IPS-20b (cell line): Measurements from ENCODE around the gene SPATC1L.
A peak's percentile ranks its signal among the peaks of the same experiment; 100 is the strongest.
"Not testable (repeated sequence)": the region's sequence is repeated elsewhere in the genome, so short reads cannot be mapped to it uniquely, and the experiment has no call there.

Experiments used
- H3K27ac ChIP-seq: one replicate; pipeline ENCODE4 v1.5.1; 2013; ENCODE audit warnings: low read length
- H3K27me3 ChIP-seq: 2 replicates; pipeline ENCODE4 v1.6.1; 2013; ENCODE audit warnings: mild to moderate bottlenecking, low read length, inconsistent platforms; ENCODE audit not compliant: insufficient read depth
- H3K36me3 ChIP-seq: 2 replicates; pipeline ENCODE4 v1.6.1; 2013; ENCODE audit warnings: low read depth, mild to moderate bottlenecking, inconsistent platforms, low read length, moderate library complexity; ENCODE audit not compliant: insufficient read depth
- H3K4me1 ChIP-seq: 2 replicates; pipeline ENCODE4 v1.6.1; 2013; ENCODE audit warnings: mild to moderate bottlenecking, control low read depth, inconsistent platforms, low read length, moderate library complexity; ENCODE audit not compliant: insufficient read depth
- H3K4me3 ChIP-seq: 2 replicates; pipeline ENCODE4 v1.5.1; 2013; ENCODE audit warnings: mild to moderate bottlenecking, low read length, inconsistent platforms
- H3K9ac ChIP-seq: 2 replicates; pipeline ENCODE4 v1.6.1; 2013; ENCODE audit warnings: low read depth, mild to moderate bottlenecking, inconsistent platforms, low read length, moderate library complexity
- H3K9me3 ChIP-seq: 2 replicates; pipeline ENCODE4 v1.6.1; 2013; ENCODE audit warnings: mild to moderate bottlenecking, low read depth, low read length, inconsistent platforms; ENCODE audit not compliant: insufficient read depth

The SPATC1L gene

DNA sequence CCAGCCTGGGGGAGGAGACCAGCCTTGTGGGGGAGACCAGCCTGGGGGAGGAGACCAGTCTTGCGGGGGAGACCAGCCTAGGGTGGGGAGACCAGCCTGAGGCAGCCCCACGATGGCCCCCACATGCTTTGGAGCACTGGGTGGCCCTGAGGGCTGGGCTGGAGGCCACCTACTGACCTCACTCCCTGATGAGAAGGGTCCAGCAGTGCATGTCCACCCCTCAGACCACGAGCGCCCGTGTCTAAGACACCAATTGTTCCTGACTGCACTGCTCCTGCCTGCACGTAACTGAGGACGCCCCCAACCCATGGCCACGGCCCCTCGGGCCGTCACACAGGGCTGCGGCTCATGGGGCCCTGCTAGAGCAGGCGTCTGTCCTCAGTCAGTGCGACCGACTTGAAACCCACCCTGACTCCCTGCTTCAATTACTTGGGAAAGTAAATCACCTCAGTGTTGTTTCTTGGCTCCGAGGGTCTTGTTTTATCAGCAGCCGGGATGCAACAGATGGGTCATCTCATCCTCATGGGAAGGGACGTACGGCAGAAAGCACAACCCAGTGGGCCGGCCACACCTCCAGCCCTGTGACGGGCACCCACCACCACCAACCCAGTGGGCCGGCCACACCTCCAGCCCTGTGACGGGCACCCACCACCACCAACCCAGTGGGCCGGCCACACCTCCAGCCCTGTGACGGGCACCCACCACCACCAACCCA is at the start of gene SPATC1L:
SPATC1L (minus strand) TSS at position 550 of the 715 bp plus-strand sequence. CDS start 1,643 bp downstream, outside the sequence.
- Histone ChIP-seq H3K9ac (peak within 1 kb of the TSS; percentile 83), H3K9me3 (no peaks in the 10 kb centered on the region), H3K27ac (peak within 1 kb of the TSS; percentile 64), H3K36me3 (peaks cover 15% of the 10 kb centered on the region; the same call in 1 of the 2 replicates), H3K4me3 (peak within 1 kb of the TSS; percentile 89), H3K4me1 (peaks cover 17% of the 10 kb centered on the region), H3K27me3 (no peaks in the 10 kb centered on the region)

DNA sequence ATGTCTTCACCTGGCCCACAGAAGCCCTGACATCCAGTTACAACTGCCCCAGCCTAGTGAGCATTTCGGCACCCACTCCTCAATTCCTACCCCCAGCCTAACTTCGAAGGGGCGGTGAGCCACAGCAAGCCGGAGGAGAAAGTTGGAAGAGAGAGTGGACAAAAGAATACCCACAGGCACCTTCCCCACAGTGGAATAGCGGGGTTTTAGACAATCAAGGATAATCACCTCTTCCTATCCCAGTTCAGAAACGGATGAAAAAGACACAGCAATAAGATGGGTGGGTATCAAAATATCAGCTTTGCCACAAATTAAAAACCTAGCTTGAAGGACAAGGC is 45.6 kb upstream of the SPATC1L start:
- H3K27ac ChIP-seq, result no peak overlapping the region
- peaks cover 6% of the 10 kb centered on the region; the same call in 1 of the 2 replicates for H3K27me3 ChIP-seq
- H3K36me3 ChIP-seq, result peaks cover 58% of the 10 kb centered on the region
- H3K9ac ChIP-seq, result peak overlapping the region; percentile 72; the same call in 1 of the 2 replicates
- peaks cover 7% of the 10 kb centered on the region; the same call in 1 of the 2 replicates for H3K4me1 ChIP-seq
- H3K9me3 ChIP-seq, result peaks cover 28% of the 10 kb centered on the region
- H3K4me3 ChIP-seq, result peak overlapping the region; percentile 68

DNA sequence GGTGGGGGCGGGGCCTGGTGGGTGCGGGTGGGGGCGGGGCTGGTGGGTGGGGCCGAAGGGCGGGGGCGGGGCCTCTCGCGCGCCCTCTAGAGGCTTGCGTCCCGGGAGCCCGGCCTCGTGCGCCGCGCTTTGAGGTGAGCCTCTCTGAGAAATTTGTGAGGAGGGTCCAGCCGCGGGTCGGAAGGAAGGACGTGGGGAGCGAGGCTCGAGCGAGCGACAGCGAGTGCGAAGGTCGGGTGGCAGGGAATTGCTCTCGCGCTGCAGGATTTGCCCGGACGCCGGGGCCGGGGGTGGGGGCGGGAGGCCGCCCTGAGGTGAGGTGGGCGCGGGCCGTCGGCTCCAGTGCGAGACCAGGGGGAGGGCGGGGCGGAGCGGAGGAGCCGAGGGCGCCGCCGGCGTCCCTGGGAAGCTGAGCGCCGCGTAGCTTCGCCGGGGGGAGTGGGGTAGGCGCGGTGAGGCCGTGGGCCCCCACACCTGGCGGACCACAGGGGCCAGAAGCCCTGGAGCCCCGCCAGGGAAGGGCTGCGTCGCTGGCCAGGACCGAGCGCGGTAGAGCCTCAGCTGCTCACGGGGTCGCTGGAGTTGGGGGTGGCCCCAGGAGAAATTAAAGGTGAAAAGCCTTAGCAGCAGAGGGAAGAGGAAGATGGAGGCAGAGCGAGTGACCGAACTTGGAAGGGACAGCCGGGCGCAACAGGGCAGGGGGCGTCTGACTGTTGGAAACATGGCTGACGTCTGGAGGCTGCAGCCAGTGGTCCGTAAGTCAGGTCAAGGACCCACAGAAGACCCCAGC is 45.1 kb upstream of the SPATC1L start:
- Histone ChIP-seq H3K4me1 (peaks cover 7% of the 10 kb centered on the region; the same call in 1 of the 2 replicates), H3K4me3 (peak overlapping the region; percentile 68), H3K27me3 (peaks cover 6% of the 10 kb centered on the region; the same call in 1 of the 2 replicates), H3K9me3 (peaks cover 28% of the 10 kb centered on the region), H3K36me3 (peaks cover 53% of the 10 kb centered on the region), H3K9ac (peak overlapping the region; percentile 72; the same call in 1 of the 2 replicates), H3K27ac (no peak overlapping the region)

DNA sequence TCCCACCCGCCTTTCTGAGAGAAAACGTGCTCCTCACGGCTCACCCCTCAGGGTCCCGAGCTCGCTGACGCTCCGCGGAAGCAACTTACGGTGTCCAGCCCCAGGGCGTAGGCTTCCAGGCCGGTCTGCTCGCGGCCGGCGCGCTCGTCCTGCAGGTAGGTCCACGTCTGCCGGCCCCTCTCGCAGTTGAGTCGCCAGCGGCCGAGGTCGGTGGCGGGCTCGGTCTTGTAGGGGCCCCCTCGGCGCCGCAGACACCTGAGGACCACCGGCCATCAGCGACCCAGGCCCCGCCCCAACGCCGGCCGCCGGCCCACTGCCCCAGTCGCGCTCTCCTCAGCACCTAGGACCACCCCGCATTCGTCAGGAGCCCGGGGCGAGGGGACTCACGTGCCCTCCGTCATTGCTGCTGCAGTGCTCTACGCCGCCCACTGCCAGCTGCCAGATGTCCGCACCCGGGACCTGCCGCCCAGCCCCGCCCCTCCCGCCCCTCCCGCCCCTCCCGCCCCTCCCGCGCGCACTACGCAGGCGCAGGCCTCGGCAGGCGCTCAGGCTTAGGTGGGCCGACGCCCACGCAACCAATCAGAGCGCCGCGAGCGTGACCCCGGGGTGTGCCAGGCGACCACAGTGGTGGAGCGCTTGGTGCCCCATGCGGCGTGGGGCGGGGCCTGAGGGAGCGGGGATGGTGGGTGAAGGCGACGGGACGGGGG is 44.2 kb upstream of the SPATC1L start, which contains the start of gene LSS:
LSS (minus strand) TSS at position 430 of the 707 bp plus-strand sequence; CDS start at position 401, 29 bp downstream.
- H3K4me1 ChIP-seq, result peaks cover 7% of the 10 kb centered on the region; the same call in 1 of the 2 replicates
- peaks cover 6% of the 10 kb centered on the region; the same call in 1 of the 2 replicates for H3K27me3 ChIP-seq
- H3K9me3 ChIP-seq, result peaks cover 28% of the 10 kb centered on the region
- peak within 1 kb of the TSS; percentile 82 for H3K4me3 ChIP-seq
- H3K27ac ChIP-seq, result no peak within 1 kb of the TSS
- H3K9ac ChIP-seq, result peak within 1 kb of the TSS; percentile 80; the same call in 1 of the 2 replicates
- H3K36me3 ChIP-seq, result peaks cover 44% of the 10 kb centered on the region

DNA sequence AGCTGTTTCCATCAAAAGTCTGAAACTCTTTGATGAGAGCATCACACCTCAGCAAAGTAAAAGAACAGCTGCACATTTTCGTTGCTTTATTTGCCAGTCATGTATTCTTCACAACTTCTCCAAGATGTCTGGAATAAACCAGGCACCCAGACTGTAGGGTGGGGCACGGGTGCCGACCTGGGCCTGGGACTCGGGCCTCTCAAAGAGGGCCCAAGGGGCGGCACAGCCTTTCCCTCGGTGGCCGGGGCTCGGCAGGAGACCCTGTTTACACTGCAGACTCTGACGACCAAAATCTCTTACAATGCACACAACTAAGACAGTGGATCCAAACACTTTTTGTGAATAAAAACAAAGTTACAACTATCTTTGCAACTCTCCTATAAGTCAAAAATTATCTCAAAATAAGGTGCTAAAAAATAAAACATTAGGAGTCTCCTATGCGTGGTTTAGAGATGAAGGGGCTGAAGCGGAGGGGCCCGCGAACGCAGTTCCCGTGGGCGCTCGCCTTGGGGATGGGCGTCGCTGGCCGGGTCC is 43.6 kb upstream of the SPATC1L start:
- Histone ChIP-seq H3K27ac (no peak overlapping the region), H3K4me3 (peak overlapping the region; percentile 82), H3K9ac (peak overlapping the region; percentile 80; the same call in 1 of the 2 replicates), H3K9me3 (peaks cover 28% of the 10 kb centered on the region), H3K4me1 (peaks cover 7% of the 10 kb centered on the region; the same call in 1 of the 2 replicates), H3K36me3 (peaks cover 40% of the 10 kb centered on the region), H3K27me3 (peaks cover 6% of the 10 kb centered on the region; the same call in 1 of the 2 replicates)

DNA sequence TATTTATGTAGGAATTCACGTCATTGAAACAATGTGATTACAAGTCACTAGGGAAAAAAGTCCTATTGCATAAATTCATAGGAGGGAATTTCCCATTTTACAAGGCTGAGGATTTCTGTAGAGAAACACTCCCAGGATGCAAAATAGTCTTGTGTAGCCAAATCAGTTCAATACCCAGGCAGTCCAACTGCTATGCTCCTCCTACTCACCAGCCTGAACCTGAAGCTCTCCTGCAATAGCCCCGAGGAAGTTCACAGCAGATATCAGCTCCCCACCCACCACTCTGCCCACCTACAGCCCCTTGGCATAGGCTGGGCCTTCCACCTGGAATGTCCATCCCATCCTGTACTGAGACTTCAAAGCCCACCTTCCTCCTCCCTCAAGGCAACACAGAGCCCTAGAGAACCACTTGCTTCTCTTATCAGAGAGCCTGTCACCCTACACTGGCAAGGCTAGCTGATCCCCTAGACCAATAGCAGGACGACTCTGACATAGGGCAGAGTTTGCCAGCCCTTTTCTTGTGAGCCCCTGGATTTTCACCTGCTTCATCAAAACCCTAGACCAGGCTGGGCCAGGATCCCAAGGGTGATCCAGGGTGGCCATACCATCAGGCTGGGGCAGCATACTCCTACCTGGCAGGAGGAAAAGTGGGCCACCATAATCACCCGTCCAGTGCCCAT is 42.8 kb upstream of the SPATC1L start:
- Histone ChIP-seq H3K4me1 (peaks cover 7% of the 10 kb centered on the region; the same call in 1 of the 2 replicates), H3K9ac (peak overlapping the region; percentile 80; the same call in 1 of the 2 replicates), H3K27me3 (peaks cover 6% of the 10 kb centered on the region; the same call in 1 of the 2 replicates), H3K4me3 (peak overlapping the region; percentile 82), H3K27ac (no peak overlapping the region), H3K36me3 (peaks cover 40% of the 10 kb centered on the region), H3K9me3 (peaks cover 28% of the 10 kb centered on the region)

DNA sequence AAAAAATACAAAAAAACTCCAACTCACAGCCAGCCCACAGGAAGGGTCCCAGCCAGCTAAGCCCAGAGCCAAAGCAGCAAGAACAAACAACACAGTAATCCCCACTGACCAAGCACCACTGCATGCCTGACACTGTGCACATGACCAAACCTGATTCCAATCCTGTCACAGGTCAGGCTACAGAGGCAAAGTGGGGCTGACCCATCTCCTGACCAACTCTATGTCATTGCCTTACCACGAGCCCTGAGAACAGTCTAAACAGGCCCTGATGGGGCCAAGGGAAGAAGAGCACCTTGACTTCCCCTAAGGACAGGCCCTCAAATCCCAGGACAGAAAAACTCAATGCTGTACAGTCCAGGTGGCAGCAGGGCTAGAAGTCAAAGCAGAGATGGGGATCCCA is 41.9 kb upstream of the SPATC1L start:
- Histone ChIP-seq H3K36me3 (peaks cover 40% of the 10 kb centered on the region), H3K4me3 (peak overlapping the region; percentile 82; the same call in 1 of the 2 replicates), H3K9me3 (peaks cover 19% of the 10 kb centered on the region), H3K4me1 (peaks cover 7% of the 10 kb centered on the region; the same call in 1 of the 2 replicates), H3K9ac (no peak overlapping the region), H3K27ac (no peak overlapping the region), H3K27me3 (peaks cover 6% of the 10 kb centered on the region; the same call in 1 of the 2 replicates)

DNA sequence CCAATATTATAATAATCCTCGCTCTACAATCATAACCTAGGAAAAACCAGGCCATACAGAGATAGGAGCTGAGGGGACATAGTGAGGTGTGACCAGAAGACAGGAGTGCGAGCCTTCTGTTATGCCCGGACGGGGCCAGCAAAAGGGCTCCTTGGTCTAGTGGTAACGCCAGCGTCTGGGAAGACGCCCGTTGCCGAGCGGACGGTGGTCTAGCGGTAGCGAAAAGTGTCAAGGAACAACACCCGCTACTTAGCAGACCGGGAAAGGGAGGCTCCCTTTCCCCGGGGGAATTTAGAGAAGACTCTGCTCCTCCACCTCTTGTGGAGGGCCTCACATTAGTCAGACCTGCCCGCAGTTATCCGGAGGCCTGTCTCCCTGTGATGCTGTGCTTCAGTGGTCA is 39.4 kb upstream of the SPATC1L start:
- H3K27ac ChIP-seq, H3K4me1 ChIP-seq, H3K4me3 ChIP-seq, H3K9me3 ChIP-seq, H3K9ac ChIP-seq, H3K27me3 ChIP-seq: not testable (repeated sequence)
- peaks cover 43% of the 10 kb centered on the region for H3K36me3 ChIP-seq

DNA sequence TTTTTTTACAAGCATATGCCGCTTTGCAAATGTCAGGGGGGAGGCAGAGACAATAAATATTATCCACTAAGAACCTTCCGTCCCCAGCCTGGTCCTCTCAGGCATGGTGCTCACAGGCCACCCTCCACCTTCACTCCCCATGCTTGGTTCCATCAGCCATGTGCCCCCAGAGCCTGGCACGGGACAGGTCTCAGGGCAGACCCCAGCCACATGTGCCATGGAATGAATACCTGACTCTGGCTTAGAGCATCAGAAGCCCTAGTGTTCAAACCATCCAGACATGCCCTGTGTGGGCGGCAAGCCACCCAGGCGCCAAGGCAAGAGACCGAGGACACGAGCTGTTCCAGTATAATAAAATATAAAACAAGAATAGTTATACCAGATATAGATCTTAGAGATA is 39.0 kb upstream of the SPATC1L start:
- peaks cover 43% of the 10 kb centered on the region for H3K36me3 ChIP-seq

DNA sequence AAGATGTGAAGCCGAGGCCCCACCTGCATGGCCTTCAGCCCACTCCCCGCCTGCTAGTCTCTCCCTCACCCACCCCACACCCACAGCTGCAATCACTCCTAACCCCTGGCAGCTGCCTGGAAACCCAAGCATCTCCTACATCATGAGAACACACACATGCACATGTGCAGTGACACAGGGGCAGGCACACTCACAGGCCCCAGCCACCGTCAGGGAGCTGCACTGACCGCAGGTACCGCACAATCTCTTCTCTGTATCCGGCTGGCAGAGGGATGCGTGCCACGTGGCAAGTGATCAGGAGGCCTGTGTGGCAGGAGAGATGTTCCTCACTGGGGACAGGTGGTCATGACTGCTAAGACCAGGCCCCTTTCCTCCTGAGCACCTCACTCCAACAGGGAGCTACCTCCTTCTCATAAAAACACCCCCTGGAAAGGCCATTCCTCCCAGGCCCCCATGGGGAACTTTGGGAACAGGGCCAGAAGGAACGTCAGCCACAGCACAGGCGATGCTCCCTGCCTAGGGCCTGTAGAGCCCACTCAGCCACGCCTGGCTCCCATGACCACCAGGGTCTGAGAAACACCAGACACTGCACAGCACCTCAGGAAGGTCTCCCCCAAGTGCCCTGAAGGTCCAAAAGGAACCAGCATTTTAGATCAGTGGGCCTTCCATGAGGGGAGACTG is 38.3 kb upstream of the SPATC1L start:
- Histone ChIP-seq H3K27me3 (no peaks in the 10 kb centered on the region), H3K27ac (no peak overlapping the region), H3K4me3 (no peak overlapping the region), H3K4me1 (peaks cover 6% of the 10 kb centered on the region; the same call in 1 of the 2 replicates), H3K9me3 (peaks cover 4% of the 10 kb centered on the region; the same call in 1 of the 2 replicates), H3K9ac (no peak overlapping the region), H3K36me3 (peaks cover 43% of the 10 kb centered on the region)

More for the DNA sequence above, 39.0 kb upstream of the SPATC1L start:
- peaks cover 7% of the 10 kb centered on the region; the same call in 1 of the 2 replicates for H3K4me1 ChIP-seq
- peaks cover 4% of the 10 kb centered on the region; the same call in 1 of the 2 replicates for H3K9me3 ChIP-seq
- no peak overlapping the region for H3K27ac ChIP-seq
- H3K4me3 ChIP-seq, result no peak overlapping the region
- H3K9ac ChIP-seq, result no peak overlapping the region
- no peaks in the 10 kb centered on the region for H3K27me3 ChIP-seq
